HepG2 (cell line): ENCODE results near the gene GRAMD2A. TPM values are rescaled to one million over a fixed set of nuclear protein-coding genes. Genes with fewer than 3 reads are reported as not detected.

Source experiments
- BRF2 ChIP-seq: sonication (generic); formaldehyde crosslinking; IDR thresholded peaks from 2 replicates; pipeline ENCODE4 v1.8.1; 2022; ENCODE audit warnings: mild to moderate bottlenecking, missing genetic modification reagents
- CBFB ChIP-seq: sonication (generic); formaldehyde crosslinking; IDR thresholded peaks from 2 replicates; pipeline ENCODE4 v1.4.0; 2020; ENCODE audit warnings: missing genetic modification reagents
- CCDC6 ChIP-seq: sonication (generic); formaldehyde crosslinking; IDR thresholded peaks from 2 replicates; pipeline ENCODE4 v1.8.1; 2022; ENCODE audit warnings: mild to moderate bottlenecking, missing genetic modification reagents, moderate library complexity
- GZF1 ChIP-seq: sonication (generic); formaldehyde crosslinking; IDR thresholded peaks from 2 replicates; pipeline ENCODE4 v1.5.1; 2020; ENCODE audit warnings: mild to moderate bottlenecking, missing genetic modification reagents
- HNRNPUL1 ChIP-seq: fragments of 200-400 bp; formaldehyde crosslinking; IDR thresholded peaks from 2 replicates; pipeline ENCODE4 v1.6.1; 2017; ENCODE audit warnings: low read depth, mild to moderate bottlenecking, low read length, moderate library complexity
- HOXA3 ChIP-seq: sonication (generic); formaldehyde crosslinking; IDR thresholded peaks from 2 replicates; pipeline ENCODE4 v1.5.0; 2020; ENCODE audit warnings: missing genetic modification reagents
- IRF9 ChIP-seq: sonication (generic); formaldehyde crosslinking; IDR thresholded peaks from 2 replicates; pipeline ENCODE4 v1.8.0; 2022; ENCODE audit warnings: missing genetic modification reagents, mild to moderate bottlenecking, borderline replicate concordance
- MED8 ChIP-seq: sonication (generic); formaldehyde crosslinking; IDR thresholded peaks from 2 replicates; pipeline ENCODE4 v1.8.1; 2023; ENCODE audit warnings: mild to moderate bottlenecking, missing genetic modification reagents; ENCODE audit not compliant: insufficient replicate concordance
- MXD4 ChIP-seq: IDR thresholded peaks from 2 replicates; pipeline ENCODE4 v1.6.1; 2016; ENCODE audit warnings: mild to moderate bottlenecking, missing biosample characterization, missing genetic modification reagents
- NCOA5 ChIP-seq: sonication (generic); formaldehyde crosslinking; IDR thresholded peaks from 2 replicates; pipeline ENCODE4 v1.4.0; 2020; ENCODE audit warnings: missing genetic modification reagents
- NFE2L1 ChIP-seq: sonication (generic); formaldehyde crosslinking; IDR thresholded peaks from 2 replicates; pipeline ENCODE4 v1.4.0; 2020; ENCODE audit warnings: missing genetic modification reagents, mild to moderate bottlenecking, borderline replicate concordance
- NFE2L2 ChIP-seq: fragments of 150-350 bp; IDR thresholded peaks from 2 replicates; pipeline ENCODE4 v1.6.1; 2014; ENCODE audit warnings: low read length
- RAD21 ChIP-seq: fragments of 450-650 bp; formaldehyde crosslinking; IDR thresholded peaks from 2 replicates; pipeline ENCODE4 v1.5.0; 2020; ENCODE audit warnings: mild to moderate bottlenecking
- SIN3A ChIP-seq: IDR thresholded peaks from 2 replicates; pipeline ENCODE4 v1.6.1; 2011; ENCODE audit warnings: low read depth, mild to moderate bottlenecking, control low read depth, low read length, borderline replicate concordance
- SOX5 ChIP-seq: IDR thresholded peaks from 2 replicates; pipeline ENCODE4 v1.6.1; 2016; ENCODE audit warnings: borderline replicate concordance
- THAP9 ChIP-seq: sonication (generic); formaldehyde crosslinking; IDR thresholded peaks from 2 replicates; pipeline ENCODE4; 2020; ENCODE audit warnings: missing genetic modification reagents, mild to moderate bottlenecking, borderline replicate concordance
- ZNF160 ChIP-seq: sonication (generic); formaldehyde crosslinking; IDR thresholded peaks from 2 replicates; pipeline ENCODE4 v1.8.0; 2022; ENCODE audit warnings: mild to moderate bottlenecking, inconsistent platforms, missing genetic modification reagents
- ZNF232 ChIP-seq: sonication (generic); formaldehyde crosslinking; IDR thresholded peaks from 2 replicates; pipeline ENCODE4 v1.4.0; 2020; ENCODE audit warnings: missing genetic modification reagents, borderline replicate concordance
- ZNF235 ChIP-seq: sonication (generic); formaldehyde crosslinking; IDR thresholded peaks from 2 replicates; pipeline ENCODE4 v1.8.1; 2023; ENCODE audit warnings: mild to moderate bottlenecking, missing genetic modification reagents, borderline replicate concordance
- ZNF30 ChIP-seq: sonication (generic); formaldehyde crosslinking; IDR thresholded peaks from 2 replicates; pipeline ENCODE4 v1.5.0; 2020; ENCODE audit warnings: mild to moderate bottlenecking, missing genetic modification reagents
- ZNF510 ChIP-seq: sonication (generic); formaldehyde crosslinking; IDR thresholded peaks from 2 replicates; pipeline ENCODE4 v1.4.0; 2020; ENCODE audit warnings: low read depth, mild to moderate bottlenecking, missing genetic modification reagents
- ZNF547 ChIP-seq: sonication (generic); formaldehyde crosslinking; IDR thresholded peaks from 2 replicates; pipeline ENCODE4 v1.5.1; 2020; ENCODE audit warnings: mild to moderate bottlenecking, missing genetic modification reagents
- ZNF775 ChIP-seq: sonication (generic); formaldehyde crosslinking; IDR thresholded peaks from 2 replicates; pipeline ENCODE4 v1.4.0; 2020; ENCODE audit warnings: missing genetic modification reagents, mild to moderate bottlenecking, moderate library complexity, borderline replicate concordance
- ZNF816 ChIP-seq: sonication (generic); formaldehyde crosslinking; IDR thresholded peaks from 2 replicates; pipeline ENCODE4 v1.8.0; 2022; ENCODE audit warnings: missing genetic modification reagents, mild to moderate bottlenecking, borderline replicate concordance
- ZNF883 ChIP-seq: sonication (generic); formaldehyde crosslinking; IDR thresholded peaks from 2 replicates; pipeline ENCODE4 v1.5.1; 2020; ENCODE audit warnings: mild to moderate bottlenecking, missing genetic modification reagents; ENCODE audit errors: not compliant biosample characterization
- polyA plus RNA-seq, 8 experiments: library from polyadenylated mRNA; depleted of rRNA in 3 of 8; stranded (reverse) in 7 of 8; unstranded in 1 of 8; fragments of >200 nt; fragmentation: Illumina TruSeq in 4 of 8; extraction: Trizol in 4 of 8; gene quantifications; 2 replicates each; pipeline versions ENCODE4 v1.2.1 to v1.2.3, GENCODE V29; 2011 to 2016; ENCODE audit warnings: low read depth in 4 of 8, missing spikeins in 1 of 8, mixed read lengths in 1 of 8; ENCODE audit not compliant: insufficient read depth in 1 of 8
- total RNA-seq, 5 experiments: library from RNA; depleted of rRNA; stranded (reverse); fragments of >200 nt; fragmentation: Illumina TruSeq; extraction: Trizol; gene quantifications; 2 replicates each; pipeline ENCODE4 v1.2.3, GENCODE V29; 2016; ENCODE audit warnings: low read depth in 1 of 5

GRAMD2A gene
- total and polyA plus RNA-seq, 2 of the 13 experiments (the other 11 are each of a cell fraction or from before 2014, with no cell fraction given): 0.04 TPM; not detected in 1

GRCh38 chr15:72230197-72231065 is 32.8 kb upstream of the GRAMD2A start (continued):
- TF ChIP-seq ZNF883 (CRISPR knock-in tag): peak; percentile 0
- no peak for TF ChIP-seq NFE2L1 (CRISPR knock-in tag)
- no peak for TF ChIP-seq HNRNPUL1
- TF ChIP-seq MXD4 (CRISPR knock-in tag): peak; percentile 58; the same call in 1 of the 2 replicates
- no peak for TF ChIP-seq RAD21 (CRISPR knock-in tag)
- no peak for TF ChIP-seq ZNF232
- TF ChIP-seq NCOA5 (CRISPR knock-in tag): no peak
- no peak for TF ChIP-seq ZNF510 (CRISPR knock-in tag)
- TF ChIP-seq SIN3A: 0 out of 2 replicates have a peak, but pooled peaks have one; percentile 10
- TF ChIP-seq HOXA3 (CRISPR knock-in tag): peak; percentile 62; the same call in 1 of the 2 replicates
- TF ChIP-seq GZF1 (CRISPR knock-in tag): 0 out of 2 replicates have a peak, but pooled peaks have one; percentile 2
- no peak for TF ChIP-seq ZNF235 (CRISPR knock-in tag)
- peak; percentile 58 for TF ChIP-seq CCDC6 (CRISPR knock-in tag)
- TF ChIP-seq ZNF775 (CRISPR knock-in tag): no peak
- TF ChIP-seq ZNF816 (CRISPR knock-in tag): no peak; the same call in 1 of the 2 replicates
- 0 out of 2 replicates have a peak, but pooled peaks have one; percentile 10 for TF ChIP-seq THAP9 (CRISPR knock-in tag)
- TF ChIP-seq MED8 (CRISPR knock-in tag): no peak
- TF ChIP-seq NFE2L2: no peak
- no peak for TF ChIP-seq CBFB (CRISPR knock-in tag)
- no peak for TF ChIP-seq IRF9 (CRISPR knock-in tag)
- no peak for TF ChIP-seq ZNF160
- no peak; the same call in 1 of the 2 replicates for TF ChIP-seq BRF2 (CRISPR knock-in tag)
- TF ChIP-seq ZNF547 (CRISPR knock-in tag): no peak; the same call in 1 of the 2 replicates
- TF ChIP-seq ZNF30: 0 out of 2 replicates have a peak, but pooled peaks have one; percentile 16
- TF ChIP-seq SOX5: peak; percentile 47; the same call in 1 of the 2 replicates
